GM18867 (cell line): Measurements from ENCODE around the gene ZDHHC4.

Source experiments
- ATAC-seq: cut with Tn5 transposase; IDR thresholded peaks from one replicate; pipeline ENCODE4 v1.9.1; 2021; ENCODE audit warnings: mild to moderate bottlenecking, moderate library complexity; ENCODE audit not compliant: unreplicated experiment

The ZDHHC4 gene

DNA sequence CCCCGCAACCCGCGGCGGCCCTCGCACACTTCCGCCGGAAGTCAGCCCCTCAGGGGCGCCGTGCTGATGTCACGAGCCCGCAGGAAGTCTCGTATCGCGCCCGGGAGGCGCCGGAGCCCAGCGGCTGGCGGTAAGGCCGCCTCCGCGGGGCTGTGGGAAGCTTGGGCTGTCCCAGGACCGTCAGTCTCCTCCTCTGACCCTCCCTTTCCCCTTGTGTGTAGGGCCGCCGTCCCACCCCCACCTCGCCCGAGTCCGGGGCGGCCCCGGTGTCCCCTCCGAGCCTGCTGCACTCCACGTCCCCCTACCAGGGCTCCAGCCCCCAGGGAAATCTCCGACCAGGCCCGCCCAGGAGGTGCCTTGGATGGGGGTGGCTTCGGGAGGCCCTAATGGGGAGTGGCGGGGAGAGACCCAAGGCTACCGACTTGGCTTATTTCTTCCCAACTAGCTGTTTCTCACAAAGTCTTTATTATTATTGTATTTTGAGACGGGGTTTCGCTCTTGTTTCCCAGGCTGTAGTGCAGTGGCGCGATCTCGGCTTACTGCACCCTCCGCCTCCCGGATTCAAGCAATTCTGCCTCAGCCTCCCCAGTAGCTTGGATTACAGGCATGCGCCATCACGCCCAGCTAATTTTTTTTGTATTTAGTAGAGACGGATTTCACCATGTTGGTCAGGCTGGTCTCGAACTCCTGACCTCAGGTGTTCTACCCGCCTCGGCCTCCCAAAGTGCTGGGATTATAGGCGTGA, at the start of gene ZDHHC4:
Gene ZDHHC4 (plus strand): TSS at position 86 of the 745 bp plus-strand sequence. CDS start 3,108 bp downstream, outside the sequence.
- ATAC-seq: peak; percentile 97

DNA sequence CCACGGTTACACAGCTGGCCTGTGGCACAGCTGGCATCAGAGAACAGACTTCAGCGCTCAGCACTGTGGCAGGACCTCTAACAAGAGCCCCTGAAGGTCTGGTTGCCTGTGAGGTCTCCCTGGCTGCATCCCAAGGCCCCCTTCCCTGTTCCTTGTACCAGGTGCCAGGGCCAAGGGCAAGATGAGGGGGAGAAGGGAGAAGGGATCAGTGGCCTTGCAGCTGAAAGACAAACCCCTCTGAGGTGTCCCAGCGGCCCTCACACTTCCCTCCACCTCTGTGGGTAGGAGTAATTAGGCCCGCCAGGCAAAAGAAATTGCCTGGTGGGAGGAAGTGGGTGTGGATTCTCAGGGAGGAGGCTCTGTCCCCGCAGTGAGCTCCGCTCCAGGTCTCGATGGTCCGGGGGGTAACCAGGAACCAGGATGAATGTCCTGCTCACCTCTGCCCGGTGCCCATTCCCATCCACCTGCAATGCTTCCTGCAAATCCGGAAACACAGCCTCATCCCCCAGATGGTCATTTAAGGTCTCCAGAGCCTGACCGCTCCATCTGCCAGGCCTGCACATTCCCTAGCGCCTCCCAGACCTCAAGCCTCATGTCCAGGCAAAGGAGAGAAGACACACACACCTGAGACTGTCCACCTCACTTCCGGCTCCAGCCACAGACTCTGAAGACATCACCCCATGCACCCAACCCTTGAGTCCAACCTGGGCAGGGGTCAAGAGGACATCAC, 48.7 kb upstream of the ZDHHC4 start:
- no peak for ATAC-seq

DNA sequence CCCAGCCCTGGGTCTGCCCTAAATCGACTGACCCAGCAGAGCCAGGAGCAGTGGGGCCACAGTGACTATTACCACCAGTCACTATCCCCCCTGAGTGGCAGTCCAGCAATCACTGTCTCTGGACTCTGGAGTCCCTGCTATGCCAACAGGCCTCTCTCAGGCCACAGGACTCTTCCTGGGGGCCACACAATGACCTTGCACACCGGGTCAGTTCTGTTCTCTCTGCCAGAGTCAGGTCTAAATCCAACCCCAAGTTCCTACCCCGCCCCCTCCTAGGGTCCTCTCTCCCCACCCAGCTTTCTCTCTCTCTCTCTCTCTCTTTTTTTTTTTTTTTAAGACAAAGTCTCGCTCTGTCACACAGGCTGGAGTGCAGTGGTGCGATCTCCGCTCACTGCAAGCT, 47.6 kb upstream of the ZDHHC4 start:
- ATAC-seq: no peak

DNA sequence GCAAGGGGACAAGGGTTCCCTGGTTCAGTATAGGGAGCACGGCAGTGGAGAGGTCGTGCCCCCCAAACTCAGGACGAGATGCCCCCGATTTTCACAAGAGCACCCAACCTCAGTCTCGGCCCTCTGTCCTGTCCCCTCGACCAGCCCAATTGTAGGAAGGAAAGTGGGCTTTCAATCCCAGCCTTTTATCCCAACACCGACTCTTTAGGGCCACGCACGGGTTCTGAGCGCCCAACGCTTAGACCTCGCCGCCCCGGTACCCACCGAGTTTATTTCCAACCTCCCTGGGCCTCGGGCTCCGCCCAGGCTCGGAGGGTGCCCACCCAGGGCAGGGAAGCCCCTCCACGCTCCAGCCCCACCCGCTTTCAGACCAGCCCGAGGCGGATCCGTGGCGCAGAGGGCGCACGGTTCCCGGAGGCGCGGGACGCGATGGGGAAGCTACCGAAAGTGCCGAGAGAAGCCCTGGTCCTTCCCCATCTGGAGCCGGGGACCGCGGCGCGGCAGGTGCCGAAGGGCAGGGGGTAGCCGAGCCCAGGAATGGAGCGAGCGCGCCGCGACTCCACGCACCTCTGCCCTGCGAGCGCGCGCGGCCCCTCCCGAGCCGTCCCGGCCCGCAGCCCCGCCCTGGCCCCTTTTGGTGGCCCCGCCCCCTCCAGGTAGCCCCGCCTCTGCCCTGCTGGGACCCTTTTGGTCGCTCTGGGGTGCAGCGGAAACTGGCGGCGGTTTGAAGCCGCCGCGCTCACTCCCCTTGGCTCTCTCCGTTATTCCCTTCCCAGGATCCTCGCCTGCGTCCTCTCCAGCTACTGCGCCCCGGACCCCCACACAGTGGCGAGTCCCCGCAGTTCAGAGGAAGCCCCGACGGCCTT, 46.4 kb upstream of the ZDHHC4 start:
- no peak for ATAC-seq

DNA sequence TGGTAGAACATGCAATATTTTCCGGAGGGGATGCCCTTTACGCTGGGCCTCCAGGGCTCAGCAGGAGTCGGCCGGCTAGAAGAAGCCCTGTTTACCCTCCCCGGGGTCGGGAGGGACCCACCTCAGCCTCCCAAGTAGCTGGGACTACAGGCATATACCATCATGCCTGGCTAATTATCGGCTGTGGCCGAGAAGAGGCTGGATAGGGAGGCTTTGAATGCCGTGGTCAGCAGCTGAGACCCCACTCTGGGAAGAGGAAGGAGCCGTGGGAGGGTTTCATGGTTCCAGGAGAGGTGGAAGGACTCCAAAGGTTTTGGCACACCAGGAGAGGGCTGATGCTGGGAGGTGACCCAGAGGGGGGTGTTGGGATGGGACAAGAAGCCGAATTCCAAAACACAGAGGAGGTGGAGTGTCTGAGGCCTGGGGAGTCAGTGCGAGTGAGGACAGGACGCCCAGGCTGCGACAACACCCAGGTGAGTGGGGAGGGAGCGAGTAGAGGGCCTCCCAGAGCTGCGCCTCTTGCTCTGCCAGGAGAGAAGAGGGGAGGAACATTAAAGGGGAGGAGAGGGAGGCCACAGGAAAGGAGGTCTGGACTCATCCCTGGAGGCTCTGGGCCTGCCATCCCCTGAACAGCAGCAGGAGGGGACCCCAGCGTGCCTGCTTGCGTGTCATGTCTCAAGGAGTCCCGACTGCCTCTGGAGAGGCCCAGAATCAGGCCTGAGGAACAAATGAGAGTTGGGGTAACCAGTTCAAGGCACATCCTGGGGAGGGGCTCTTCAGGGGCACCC, 45.6 kb upstream of the ZDHHC4 start:
- no peak for ATAC-seq

DNA sequence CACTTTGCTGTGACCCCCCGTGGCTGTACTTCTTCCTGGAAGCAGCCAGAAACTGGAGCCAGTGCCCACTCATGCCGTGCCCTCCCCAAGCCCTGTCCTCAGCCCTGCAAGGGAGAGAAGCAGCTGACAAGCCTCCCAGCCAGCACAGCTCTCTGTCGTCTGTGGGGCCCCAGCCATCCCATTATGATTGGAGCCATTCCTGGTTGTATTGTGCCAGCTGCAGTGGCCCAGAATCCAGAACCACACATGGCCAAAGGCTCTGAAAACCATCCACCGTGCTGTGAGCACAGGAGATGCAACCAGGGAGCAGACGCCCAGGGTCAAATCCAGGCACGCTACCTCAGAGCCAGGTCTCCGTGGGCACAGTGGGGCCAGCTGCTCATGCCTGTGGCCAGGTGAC, 44.7 kb upstream of the ZDHHC4 start:
- no peak for ATAC-seq

DNA sequence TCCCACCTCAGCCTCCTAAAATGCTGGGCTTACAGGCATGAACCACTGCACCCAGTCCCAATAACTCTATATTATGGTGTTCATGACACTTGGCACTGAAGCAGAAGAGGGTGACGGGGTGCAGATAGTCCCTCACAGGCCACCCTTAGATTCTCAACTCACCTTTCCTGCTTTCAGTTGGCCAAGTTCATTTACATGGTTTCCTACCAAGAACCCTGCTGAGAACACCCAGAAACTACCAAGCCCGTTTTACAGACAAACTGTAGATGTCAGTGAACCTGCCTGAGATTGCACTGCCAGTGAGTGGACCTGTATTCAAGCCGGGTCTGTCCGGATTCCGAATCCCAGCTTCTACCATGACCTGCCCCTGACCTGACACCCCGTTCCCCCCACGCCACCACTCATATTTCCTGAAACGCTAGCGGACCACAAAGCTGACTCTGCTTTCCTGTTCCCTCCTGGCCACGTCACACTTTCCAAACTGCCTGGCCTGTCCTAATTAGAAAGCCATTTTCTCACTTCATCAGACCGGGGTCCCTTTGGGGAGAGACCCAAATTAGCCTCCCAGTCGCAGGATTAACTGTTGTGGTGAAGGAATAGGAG, 43.3 kb upstream of the ZDHHC4 start:
- peak; percentile 58 for ATAC-seq

DNA sequence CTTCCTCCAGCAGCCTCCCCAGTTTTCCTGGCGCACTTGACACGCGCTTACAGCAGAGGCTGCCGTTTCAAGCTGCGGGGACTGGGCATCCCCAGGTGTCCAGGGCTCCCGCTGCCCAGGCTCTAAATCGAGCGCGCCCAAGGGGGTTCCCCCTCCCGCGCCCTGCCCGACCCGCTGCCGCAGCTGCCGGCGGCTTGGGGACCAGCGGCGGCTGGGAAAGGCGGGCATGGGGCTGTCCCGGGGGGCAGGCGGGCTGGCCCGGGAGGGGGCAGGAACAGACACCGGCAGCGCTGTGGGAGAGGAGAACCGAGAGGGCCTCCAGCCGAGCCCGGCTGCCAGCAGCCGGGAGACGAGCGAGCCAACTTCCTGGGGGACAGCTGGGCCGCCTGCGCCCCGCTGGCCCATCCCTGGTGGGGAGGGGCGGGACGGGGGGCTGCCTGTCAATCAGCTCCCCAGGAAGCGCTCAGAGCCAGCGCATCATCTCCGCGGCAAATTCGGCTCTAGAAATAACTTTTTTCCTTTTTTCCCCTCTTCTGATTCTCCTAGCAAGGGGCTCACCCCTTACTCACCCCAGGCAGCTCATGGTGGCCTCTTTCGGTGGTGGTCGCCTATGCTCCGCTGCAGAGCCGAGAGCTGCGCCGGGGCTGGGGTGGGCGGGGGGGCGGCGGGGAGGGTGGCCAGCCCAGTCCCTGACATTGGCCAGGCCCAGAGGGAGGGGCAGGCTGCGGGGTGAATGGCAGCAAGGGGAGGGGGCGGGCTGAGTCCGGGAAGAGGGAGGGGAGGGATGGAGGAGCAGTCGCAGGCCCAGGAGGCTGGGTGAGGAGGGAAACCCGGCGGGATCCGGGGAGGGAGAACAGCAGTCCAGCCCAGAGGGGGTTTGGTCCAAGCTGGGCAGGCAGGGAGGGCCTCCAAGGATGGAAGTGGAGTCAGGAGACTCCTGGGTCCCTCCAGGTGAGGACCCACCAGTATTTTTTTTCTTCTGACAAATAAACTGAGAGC, 40.7 kb upstream of the ZDHHC4 start:
- no peak for ATAC-seq

DNA sequence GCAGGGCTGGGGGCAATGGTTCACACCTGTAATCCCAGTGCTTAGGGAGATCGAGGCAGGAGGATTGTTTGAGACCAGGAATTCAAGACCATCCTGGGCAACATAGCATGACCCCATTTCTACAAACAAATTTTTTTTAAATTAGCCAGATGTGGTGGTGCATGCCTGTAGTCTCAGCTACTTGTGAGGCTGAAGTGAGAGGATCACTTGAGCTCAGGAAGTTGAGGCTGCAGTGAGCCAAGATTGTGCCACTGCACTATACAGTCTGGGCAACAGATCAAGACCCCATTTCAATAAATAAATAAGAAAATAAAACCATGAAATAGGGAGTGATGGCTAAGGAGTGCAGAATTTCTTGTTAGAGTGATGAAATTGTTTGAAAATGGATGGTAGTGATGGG, 34.9 kb upstream of the ZDHHC4 start:
- no peak for ATAC-seq

DNA sequence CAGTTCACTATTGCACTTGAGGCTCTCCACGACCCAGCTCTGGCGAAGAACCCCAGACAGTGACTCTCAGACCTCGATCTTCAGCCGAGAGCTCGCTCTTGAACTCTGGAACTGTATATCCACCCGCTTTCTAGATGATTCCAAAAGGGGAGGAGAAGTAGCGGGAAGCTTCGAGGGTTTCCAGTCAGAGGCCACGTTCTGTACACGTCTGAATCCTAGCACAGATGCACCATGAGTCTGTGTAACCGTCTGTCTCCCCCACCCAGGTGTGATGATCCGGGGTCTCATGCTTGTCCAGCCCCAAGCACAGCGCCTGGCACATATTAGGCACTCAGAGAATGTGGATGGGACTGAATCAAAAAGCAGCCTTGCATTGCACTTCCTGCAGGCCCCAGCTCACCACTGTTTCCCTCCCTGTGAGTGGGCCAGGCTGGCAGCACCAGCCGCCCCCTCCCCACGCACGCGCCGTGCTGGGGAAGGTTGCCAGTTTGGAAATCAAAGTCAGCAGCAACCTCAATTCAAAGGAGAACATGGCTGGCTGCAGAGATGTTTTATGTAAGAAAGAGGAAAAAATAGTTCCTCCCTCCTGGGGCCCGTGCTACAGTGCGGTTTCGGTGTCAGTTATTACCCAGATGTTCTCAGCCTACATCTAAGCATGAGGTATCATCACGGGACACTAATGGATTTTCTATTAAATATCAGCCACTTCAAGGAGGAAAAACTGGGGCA, 31.7 kb upstream of the ZDHHC4 start:
- ATAC-seq: no peak

DNA sequence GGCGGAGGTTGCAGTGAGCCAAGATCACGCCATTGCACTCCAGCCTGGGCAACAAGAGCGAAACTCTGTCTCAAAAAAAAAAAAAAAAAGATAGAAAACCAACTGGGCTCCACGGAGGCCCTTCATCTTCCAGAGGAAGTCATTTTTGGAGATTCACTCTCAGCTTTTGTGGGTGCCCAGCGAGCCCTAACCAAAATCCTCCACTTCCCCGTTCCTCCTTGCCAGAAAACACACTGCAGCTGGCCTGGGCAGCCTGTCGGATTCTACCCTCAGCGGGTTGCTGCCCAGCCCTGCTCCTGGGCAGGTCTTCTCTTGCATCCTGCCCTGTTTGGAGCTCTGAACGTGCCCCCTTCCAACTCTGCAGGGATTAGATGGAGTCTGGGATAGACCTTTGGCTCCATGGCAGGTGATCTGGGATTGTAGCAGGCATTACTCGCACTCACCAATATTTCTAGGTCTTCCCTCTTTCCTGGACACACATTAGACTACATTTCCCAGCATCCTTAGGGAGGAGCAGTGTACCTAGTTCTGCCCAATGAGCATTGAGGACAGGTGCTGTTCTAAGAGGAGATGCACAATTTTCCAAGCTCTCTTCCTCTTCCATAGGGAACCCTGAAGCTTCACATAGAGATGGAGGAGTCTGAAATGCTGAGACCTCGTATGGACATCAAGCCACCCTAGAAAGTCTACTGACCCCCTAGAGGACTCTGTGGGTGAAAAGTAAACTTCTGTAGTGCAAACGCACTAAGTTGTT, 30.6 kb upstream of the ZDHHC4 start:
- ATAC-seq: no peak

DNA sequence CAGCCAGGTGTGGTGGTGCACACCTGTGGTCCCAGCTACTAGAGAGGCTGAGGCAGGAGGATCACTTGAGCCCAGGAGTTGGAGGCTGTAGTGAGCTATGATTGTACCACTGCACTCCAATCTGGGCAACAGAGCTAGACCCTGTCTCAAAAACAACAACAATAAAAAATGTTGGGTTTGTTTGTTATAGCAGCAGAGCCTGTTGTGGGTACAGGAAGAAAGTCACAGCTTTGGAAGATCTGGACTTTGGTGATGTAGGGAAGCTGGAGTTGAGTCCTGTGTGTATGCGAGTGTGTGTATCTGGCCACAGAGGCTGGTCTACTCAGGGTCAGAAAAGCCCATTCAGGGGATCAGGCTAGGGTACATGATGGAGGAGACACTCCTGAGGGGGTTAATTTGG, 29.9 kb upstream of the ZDHHC4 start:
- no peak for ATAC-seq

DNA sequence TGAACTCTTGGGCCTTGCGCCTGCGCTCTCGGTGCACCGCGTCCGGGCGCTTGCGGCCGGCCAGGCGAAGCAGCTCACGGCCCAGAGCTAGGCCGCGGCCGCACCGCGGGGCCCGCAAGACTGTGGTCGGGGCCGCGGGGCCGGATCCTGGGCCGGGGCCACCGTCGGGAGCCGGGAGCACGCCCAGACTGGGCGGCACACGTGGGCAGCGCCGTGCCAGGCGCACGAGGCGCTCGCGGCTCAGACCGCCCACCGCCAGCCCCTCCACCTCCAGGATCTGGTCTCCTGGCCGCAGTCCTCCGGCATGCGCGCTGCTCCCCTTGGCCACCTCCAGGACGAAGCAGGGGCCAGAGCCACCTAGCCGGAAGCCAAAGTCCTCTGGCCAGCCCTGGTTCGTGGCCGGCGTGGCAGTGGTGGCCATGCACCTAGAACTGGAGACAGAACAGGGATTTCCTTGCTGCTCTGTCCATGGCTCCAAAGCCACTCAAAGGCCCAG, 26.2 kb upstream of the ZDHHC4 start, which contains the start of gene GRID2IP:
Gene GRID2IP (minus strand): TSS at position 446 of the 496 bp plus-strand sequence. CDS start 25 bp downstream, at position 421.
- ATAC-seq: no peak

DNA sequence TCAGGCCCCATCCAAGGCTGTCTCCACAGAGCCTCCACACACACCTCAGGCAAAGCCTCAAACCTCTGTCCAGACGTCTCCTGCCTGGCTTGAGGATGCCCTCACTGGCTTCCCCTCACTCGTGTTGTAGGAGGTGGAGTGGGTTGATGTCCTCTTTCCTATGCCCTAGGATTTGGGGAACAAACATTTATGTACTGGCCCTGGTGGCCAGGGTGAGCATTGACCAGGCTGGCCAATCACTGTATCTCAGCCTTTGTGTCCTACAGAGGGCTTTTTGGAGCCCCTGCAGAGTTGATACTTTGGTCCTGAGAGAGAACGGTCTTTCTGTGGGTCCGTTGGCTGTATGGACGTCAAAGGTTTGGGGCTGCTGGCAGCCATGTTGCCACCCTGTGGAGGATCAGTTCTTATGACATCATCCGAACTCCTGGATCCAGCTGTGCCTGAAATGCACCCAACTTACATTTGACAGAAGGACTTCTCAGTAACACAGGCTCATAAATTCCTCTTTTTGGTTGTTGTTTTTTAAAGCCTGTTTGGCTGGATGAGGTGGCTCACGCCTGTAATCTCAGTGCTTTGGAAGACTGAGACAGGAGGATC, 23.7 kb upstream of the ZDHHC4 start:
- no peak for ATAC-seq

DNA sequence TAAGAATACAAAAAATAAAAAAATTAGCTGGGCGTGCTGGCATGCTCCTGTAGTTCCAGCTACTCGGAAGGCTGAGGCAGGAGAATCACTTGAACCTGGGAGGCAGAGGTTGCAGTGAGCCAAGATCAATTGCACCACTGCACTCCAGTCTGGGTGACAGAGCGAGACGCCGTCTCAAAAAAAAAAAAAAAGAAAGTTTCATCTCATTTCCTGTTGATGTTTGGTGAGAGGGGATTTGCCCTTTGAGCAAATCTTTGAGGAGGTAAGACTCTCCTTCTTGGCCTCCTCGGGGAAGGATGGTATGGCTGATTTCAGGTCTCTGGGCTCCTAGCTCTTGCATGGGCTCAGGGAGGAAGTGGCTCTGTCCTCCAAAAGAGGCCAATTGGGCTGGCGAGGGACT, 22.4 kb upstream of the ZDHHC4 start:
- no peak for ATAC-seq

DNA sequence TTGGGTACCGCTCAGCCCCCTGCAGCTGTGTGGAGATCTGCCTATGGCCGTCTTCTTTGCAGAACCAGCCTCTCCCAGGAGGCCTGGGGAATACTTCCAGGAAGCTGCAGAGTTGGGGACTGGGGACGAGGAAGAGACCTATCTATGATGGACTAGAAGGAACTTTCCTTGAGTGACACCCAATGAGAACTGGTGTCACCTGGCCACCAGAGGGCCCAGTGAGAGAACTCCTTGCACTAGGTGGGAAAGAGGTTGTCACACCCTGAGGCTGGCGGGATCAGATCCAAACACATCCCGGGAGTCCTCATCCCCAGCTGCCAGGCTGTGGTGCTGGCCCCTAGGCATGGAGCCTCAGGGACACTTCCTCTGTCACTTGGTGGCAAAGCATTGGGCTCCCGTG, 21.1 kb upstream of the ZDHHC4 start:
- no peak for ATAC-seq

DNA sequence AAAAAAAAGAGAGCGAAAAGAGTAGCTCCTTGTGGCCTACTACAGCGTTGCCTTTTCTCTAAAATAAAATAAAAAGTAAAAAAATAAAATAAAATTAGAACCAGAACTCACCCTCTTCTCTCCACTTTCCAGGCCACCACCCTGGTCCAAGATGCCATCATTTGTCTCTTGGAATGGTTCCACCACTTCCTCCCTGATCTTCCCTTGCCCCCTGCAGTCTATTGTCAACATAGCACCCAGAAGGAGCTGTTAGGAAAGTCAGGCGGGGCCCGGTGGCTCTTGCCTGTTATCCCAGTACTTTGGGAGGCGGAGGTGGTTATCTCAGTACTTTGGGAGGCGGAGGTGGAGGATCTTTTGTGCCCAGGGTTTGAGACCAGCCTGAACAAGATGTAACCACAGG, 18.4 kb upstream of the ZDHHC4 start:
- no peak for ATAC-seq
